ENCODE results near the gene NAPG.

- no peak for TF ChIP-seq CTCF (IDR thresholded peaks at IDR 0.05; ENCODE audit: extremely low read depth in 1 of 2, insufficient read depth in 1 of 2, low read depth in 1 of 2, low read length in 2 of 2)
- TF ChIP-seq POLR2AphosphoS5 (IDR thresholded peaks at IDR 0.05; ENCODE audit: insufficient read depth, low read depth, low read length), result no peak
- TF ChIP-seq POLR2A (IDR thresholded peaks at IDR 0.05; ENCODE audit: low read depth, low read length), result no peak
- no peak for TF ChIP-seq MAX (IDR thresholded peaks at IDR 0.05; ENCODE audit: insufficient read depth, insufficient read length)
- no peak for TF ChIP-seq FOS (IDR thresholded peaks at IDR 0.05; ENCODE audit: borderline replicate concordance, insufficient read depth, low read length)
- TF ChIP-seq MYC (IDR thresholded peaks at IDR 0.05; ENCODE audit: low read depth, low read length), result no peak
- TF ChIP-seq JUN (IDR thresholded peaks at IDR 0.05; ENCODE audit: borderline replicate concordance, insufficient read depth, insufficient read length, low read depth), result no peak
- no peak for TF ChIP-seq EZH2 (IDR thresholded peaks at IDR 0.05; ENCODE audit: borderline replicate concordance, low read depth, low read length, severe bottlenecking)
Measured at GRCh38 chr18:10565835-10566234, 40.0 kb downstream of the NAPG start.
